Superior temporal gyrus (tissue), 1 donor: Measurements from ENCODE around the gene CRYGS.
"Not testable (repeated sequence)": the region's sequence is repeated elsewhere in the genome, so short reads cannot be mapped to it uniquely, and the experiment has no call there.

Source experiments
- DNase-seq: peaks from one replicate; pipeline ENCODE4 v3.0.0-alpha.2; 2016; ENCODE audit errors: extremely low spot score

The CRYGS gene

GRCh38 chr3:186519021-186519658 lies 25.0 kb downstream of the CRYGS start:
- DNase-seq = no peak

GRCh38 chr3:186517218-186517617 lies 27.0 kb downstream of the CRYGS start:
- DNase-seq = no peak

GRCh38 chr3:186516646-186517045 lies 27.5 kb downstream of the CRYGS start:
- DNase-seq = no peak

GRCh38 chr3:186515125-186515524 lies 29.1 kb downstream of the CRYGS start:
- no peak for DNase-seq

- DNase-seq = no peak
These were observed 29.7 kb downstream of the CRYGS start for GRCh38 chr3:186514296-186515002.

- DNase-seq = no peak
These were observed 30.8 kb downstream of the CRYGS start for GRCh38 chr3:186513386-186513785.

GRCh38 chr3:186512570-186513302 lies 31.4 kb downstream of the CRYGS start:
- DNase-seq = no peak

- no peak for DNase-seq
These were observed 32.5 kb downstream of the CRYGS start for GRCh38 chr3:186511702-186512101.

- DNase-seq = no peak
These were observed 32.9 kb downstream of the CRYGS start for GRCh38 chr3:186511245-186511644.

- no peak for DNase-seq
These were observed 33.7 kb downstream of the CRYGS start for GRCh38 chr3:186510374-186511079.

- no peak for DNase-seq
These were observed 34.8 kb downstream of the CRYGS start for GRCh38 chr3:186509423-186509822.

- DNase-seq = no peak
These were observed 37.3 kb downstream of the CRYGS start for GRCh38 chr3:186506857-186507256.

- DNase-seq = no peak
These were observed 37.9 kb downstream of the CRYGS start for GRCh38 chr3:186506191-186506739.

GRCh38 chr3:186502966-186503712 lies 41.0 kb downstream of the CRYGS start:
- DNase-seq = no peak

- DNase-seq = no peak
These were observed 41.8 kb downstream of the CRYGS start for GRCh38 chr3:186502138-186502948.

GRCh38 chr3:186499949-186500348 lies 44.2 kb downstream of the CRYGS start:
- DNase-seq = not testable (repeated sequence)

GRCh38 chr3:186498022-186498421 lies 46.2 kb downstream of the CRYGS start:
- DNase-seq = not testable (repeated sequence)

- no peak for DNase-seq
These were observed 46.6 kb downstream of the CRYGS start for GRCh38 chr3:186497608-186498007.

- DNase-seq = no peak
These were observed 47.5 kb downstream of the CRYGS start for GRCh38 chr3:186496635-186497034.

GRCh38 chr3:186496016-186496415 lies 48.2 kb downstream of the CRYGS start:
- DNase-seq = no peak
